ENCODE data around the gene GNPTG. TPM values are rescaled to one million over a fixed set of nuclear protein-coding genes. Genes with fewer than 3 reads are reported as not detected.

The GNPTG gene
- total and polyA plus RNA-seq, 2 donors (not counting 3 experiments of a cell fraction or from before 2014, with no cell fraction given), result 51.6 to 109 TPM

DNA sequence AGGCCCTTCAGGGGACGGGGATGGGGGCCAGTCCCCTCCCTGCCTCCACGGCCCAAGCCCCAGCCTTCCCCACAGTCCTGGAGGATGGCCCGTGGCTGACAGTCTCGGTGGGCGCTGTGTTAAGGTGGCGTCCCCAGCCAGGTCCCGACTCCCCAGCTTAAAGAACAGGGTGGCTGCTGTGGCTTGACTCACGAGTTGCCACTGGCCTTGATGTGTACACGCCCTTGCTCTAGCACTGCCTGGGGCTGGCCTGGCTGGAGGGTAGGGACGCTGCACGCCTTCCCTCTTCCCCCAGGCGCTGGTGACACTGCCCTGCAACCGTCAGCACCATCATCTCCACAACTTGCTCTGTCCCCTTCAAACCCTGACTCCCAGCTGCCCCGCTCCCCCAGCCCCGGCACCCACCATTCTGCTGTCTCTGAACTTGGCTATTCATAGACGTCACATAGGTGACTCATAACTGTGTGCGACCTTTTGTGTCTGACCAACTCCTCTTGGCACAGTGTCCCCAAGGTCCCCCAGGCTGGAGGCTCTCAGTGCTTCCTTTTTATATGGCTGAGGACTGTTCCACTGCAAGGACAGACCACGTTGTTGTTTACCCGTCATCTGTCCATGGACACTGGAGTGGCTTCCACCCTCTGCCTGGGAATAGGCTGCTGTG lies 6.3 kb downstream of the GNPTG start:
- BruUV-seq (replicated peaks), result no TSS peak
- Histone ChIP-seq H3K79me2 (ENCODE audit: control insufficient read depth, insufficient read depth, low read length) (peaks cover 44% of the 10 kb centered on the region), H3K4me3 (replicated peaks in 1 of 3; ENCODE audit: insufficient read depth in 1 of 3, low read depth in 1 of 3, low read length in 3 of 3) (no peak overlapping the region)

More for the DNA sequence above, 6.3 kb downstream of the GNPTG start:
- H3K36me3 ChIP-seq (ENCODE audit: control insufficient read depth in 2 of 2, extremely low read depth in 1 of 2, insufficient read depth in 2 of 2, low read length in 2 of 2), result peaks cover 5 to 20% of the 10 kb centered on the region in 2 experiments
- no peaks in the 10 kb centered on the region for H3K9me1 ChIP-seq (replicated peaks; ENCODE audit: control insufficient read depth, extremely low read depth, insufficient read depth, low read length)
- no peak for FAIRE-seq
- TF ChIP-seq POLR2AphosphoS5 (IDR thresholded peaks at IDR 0.05; ENCODE audit: insufficient read depth, low read depth, low read length) (no peak), FOS (IDR thresholded peaks at IDR 0.05; ENCODE audit: borderline replicate concordance, insufficient read depth, low read length) (no peak), GATA2 (IDR thresholded peaks at IDR 0.05; ENCODE audit: insufficient read depth, insufficient read length, low read depth, low read length) (no peak), JUN (IDR thresholded peaks at IDR 0.05; ENCODE audit: borderline replicate concordance, insufficient read depth, insufficient read length, low read depth) (no peak), EZH2 (IDR thresholded peaks at IDR 0.05; ENCODE audit: borderline replicate concordance, low read depth, low read length, severe bottlenecking) (no peak), MYC (IDR thresholded peaks at IDR 0.05; ENCODE audit: low read depth, low read length) (no peak), POLR2A (IDR thresholded peaks at IDR 0.05; ENCODE audit: low read depth, low read length) (no peak)
- TF ChIP-seq, protein P1, sequence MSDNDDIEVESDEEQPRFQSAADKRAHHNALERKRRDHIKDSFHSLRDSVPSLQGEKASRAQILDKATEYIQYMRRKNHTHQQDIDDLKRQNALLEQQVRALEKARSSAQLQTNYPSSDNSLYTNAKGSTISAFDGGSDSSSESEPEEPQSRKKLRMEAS (IDR thresholded peaks at IDR 0.05; ENCODE audit: insufficient read depth, insufficient read length), result no peak
- TF ChIP-seq, protein P2, sequence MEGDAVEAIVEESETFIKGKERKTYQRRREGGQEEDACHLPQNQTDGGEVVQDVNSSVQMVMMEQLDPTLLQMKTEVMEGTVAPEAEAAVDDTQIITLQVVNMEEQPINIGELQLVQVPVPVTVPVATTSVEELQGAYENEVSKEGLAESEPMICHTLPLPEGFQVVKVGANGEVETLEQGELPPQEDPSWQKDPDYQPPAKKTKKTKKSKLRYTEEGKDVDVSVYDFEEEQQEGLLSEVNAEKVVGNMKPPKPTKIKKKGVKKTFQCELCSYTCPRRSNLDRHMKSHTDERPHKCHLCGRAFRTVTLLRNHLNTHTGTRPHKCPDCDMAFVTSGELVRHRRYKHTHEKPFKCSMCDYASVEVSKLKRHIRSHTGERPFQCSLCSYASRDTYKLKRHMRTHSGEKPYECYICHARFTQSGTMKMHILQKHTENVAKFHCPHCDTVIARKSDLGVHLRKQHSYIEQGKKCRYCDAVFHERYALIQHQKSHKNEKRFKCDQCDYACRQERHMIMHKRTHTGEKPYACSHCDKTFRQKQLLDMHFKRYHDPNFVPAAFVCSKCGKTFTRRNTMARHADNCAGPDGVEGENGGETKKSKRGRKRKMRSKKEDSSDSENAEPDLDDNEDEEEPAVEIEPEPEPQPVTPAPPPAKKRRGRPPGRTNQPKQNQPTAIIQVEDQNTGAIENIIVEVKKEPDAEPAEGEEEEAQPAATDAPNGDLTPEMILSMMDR (IDR thresholded peaks at IDR 0.05; ENCODE audit: extremely low read depth in 1 of 2, insufficient read depth in 1 of 2, low read depth in 1 of 2, low read length in 2 of 2), result no peak
- H3K27ac ChIP-seq (ENCODE audit: insufficient read depth, low read depth, low read length), result no peak overlapping the region
- ChIA-PET POLR2A (no interaction called here), CTCF (interaction anchor here (1.0 kb wide), 1 partner anchor 15 kb away, joined by 3 read pairs; no protein-coding TSS in a partner anchor)
- no peak for DNase-seq (ENCODE audit: low read depth, low spot score)
- H2AFZ ChIP-seq (ENCODE audit: low read depth, low read length), result no peak overlapping the region
- no peaks in the 10 kb centered on the region for H3K4me1 ChIP-seq (ENCODE audit: control insufficient read depth, extremely low read depth, insufficient read depth, low read length)
- intact Hi-C loops (cut with micrococcal nuclease), result no loop called here
- no peaks in the 10 kb centered on the region for H3K9me3 ChIP-seq (replicated peaks; ENCODE audit: control insufficient read depth, insufficient read depth, low read length)
- dilution Hi-C loops (cut with MboI; ENCODE audit: extremely low pct_ligation_motif_present, low sequenced_read_pairs), result no loop called here
- H3K4me2 ChIP-seq (ENCODE audit: insufficient read depth, low read length), result no peak overlapping the region
- H3K27me3 ChIP-seq (ENCODE audit: control insufficient read depth in 2 of 2, insufficient read depth in 2 of 2, low read length in 2 of 2), result no peaks in the 10 kb centered on the region
- no peaks in the 10 kb centered on the region for H4K20me1 ChIP-seq (replicated peaks; ENCODE audit: control insufficient read depth, extremely low read depth, insufficient read depth, low read length)
- no peak overlapping the region for H3K9ac ChIP-seq (replicated peaks; ENCODE audit: extremely low read depth, insufficient read depth, low read length)
